LNCAP (cell line): Measurements from ENCODE around the gene CAV3.

Source experiments
- TF ChIP-seq, protein P1 (sequence below): fragments of 450-650 bp; IDR thresholded peaks from 2 replicates; pipeline ENCODE4 v1.5.1; 2017; ENCODE audit warnings: mild to moderate bottlenecking

CAV3 gene

DNA sequence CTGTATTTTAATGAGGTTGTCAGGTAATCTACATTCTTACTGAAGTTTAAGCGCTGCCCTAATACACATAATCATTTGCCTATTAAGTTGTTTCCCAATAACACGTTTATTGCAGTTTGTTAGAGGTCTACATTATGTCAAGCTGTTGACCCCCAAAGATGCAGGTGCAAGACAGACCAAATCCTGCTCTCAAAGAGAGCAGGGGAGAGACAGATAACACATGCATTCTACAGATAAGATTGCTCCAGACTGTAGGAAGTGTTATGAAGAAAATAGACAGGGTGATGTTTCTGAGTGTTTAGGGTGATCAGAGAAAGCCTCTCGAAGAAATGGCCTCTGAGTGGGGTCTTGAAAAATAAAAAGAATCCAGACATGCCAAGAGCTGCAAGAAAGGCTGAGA, 60.6 kb downstream of the CAV3 start:
- TF ChIP-seq, protein P1, sequence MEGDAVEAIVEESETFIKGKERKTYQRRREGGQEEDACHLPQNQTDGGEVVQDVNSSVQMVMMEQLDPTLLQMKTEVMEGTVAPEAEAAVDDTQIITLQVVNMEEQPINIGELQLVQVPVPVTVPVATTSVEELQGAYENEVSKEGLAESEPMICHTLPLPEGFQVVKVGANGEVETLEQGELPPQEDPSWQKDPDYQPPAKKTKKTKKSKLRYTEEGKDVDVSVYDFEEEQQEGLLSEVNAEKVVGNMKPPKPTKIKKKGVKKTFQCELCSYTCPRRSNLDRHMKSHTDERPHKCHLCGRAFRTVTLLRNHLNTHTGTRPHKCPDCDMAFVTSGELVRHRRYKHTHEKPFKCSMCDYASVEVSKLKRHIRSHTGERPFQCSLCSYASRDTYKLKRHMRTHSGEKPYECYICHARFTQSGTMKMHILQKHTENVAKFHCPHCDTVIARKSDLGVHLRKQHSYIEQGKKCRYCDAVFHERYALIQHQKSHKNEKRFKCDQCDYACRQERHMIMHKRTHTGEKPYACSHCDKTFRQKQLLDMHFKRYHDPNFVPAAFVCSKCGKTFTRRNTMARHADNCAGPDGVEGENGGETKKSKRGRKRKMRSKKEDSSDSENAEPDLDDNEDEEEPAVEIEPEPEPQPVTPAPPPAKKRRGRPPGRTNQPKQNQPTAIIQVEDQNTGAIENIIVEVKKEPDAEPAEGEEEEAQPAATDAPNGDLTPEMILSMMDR = no peak
